HEK293 (cell line): ENCODE data around the gene PTPRK.

Experiments used
- ZFP41 ChIP-seq: fragments of 450-650 bp; formaldehyde crosslinking; IDR thresholded peaks from 2 replicates; pipeline ENCODE4 v1.5.1; 2016; ENCODE audit warnings: missing biosample characterization, missing genetic modification characterization, borderline replicate concordance
- TF ChIP-seq, protein P1 (sequence below): fragments of 450-650 bp; formaldehyde crosslinking; IDR thresholded peaks from 2 replicates; pipeline ENCODE4 v1.5.1; 2016; ENCODE audit warnings: missing biosample characterization, missing genetic modification characterization

GRCh38 chr6:127949251-127949650 is 571.1 kb downstream of the PTPRK start:
- TF ChIP-seq ZFP41 = no peak
- TF ChIP-seq, protein P1, sequence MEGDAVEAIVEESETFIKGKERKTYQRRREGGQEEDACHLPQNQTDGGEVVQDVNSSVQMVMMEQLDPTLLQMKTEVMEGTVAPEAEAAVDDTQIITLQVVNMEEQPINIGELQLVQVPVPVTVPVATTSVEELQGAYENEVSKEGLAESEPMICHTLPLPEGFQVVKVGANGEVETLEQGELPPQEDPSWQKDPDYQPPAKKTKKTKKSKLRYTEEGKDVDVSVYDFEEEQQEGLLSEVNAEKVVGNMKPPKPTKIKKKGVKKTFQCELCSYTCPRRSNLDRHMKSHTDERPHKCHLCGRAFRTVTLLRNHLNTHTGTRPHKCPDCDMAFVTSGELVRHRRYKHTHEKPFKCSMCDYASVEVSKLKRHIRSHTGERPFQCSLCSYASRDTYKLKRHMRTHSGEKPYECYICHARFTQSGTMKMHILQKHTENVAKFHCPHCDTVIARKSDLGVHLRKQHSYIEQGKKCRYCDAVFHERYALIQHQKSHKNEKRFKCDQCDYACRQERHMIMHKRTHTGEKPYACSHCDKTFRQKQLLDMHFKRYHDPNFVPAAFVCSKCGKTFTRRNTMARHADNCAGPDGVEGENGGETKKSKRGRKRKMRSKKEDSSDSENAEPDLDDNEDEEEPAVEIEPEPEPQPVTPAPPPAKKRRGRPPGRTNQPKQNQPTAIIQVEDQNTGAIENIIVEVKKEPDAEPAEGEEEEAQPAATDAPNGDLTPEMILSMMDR (tag by site-specific recombination) = no peak
